Stimulated activated naive CD8-positive, alpha-beta T cell treated with anti-CD3 and anti-CD28 coated beads, Interleukin-15, Interleukin-2, amounts not matched to agents 100 U/mL and 50 U/mL, for 24 hours (primary cell): ENCODE measurements around the gene CCL25.

ENCODE experiments used
- ATAC-seq: fragments of 150-1000 bp; cut with Tn5 transposase; one replicate; pipeline ENCODE4 v1.10.0; 2021
- DNase-seq: peaks from one replicate; pipeline ENCODE4 v3.0.0; 2021

CCL25 gene

DNA sequence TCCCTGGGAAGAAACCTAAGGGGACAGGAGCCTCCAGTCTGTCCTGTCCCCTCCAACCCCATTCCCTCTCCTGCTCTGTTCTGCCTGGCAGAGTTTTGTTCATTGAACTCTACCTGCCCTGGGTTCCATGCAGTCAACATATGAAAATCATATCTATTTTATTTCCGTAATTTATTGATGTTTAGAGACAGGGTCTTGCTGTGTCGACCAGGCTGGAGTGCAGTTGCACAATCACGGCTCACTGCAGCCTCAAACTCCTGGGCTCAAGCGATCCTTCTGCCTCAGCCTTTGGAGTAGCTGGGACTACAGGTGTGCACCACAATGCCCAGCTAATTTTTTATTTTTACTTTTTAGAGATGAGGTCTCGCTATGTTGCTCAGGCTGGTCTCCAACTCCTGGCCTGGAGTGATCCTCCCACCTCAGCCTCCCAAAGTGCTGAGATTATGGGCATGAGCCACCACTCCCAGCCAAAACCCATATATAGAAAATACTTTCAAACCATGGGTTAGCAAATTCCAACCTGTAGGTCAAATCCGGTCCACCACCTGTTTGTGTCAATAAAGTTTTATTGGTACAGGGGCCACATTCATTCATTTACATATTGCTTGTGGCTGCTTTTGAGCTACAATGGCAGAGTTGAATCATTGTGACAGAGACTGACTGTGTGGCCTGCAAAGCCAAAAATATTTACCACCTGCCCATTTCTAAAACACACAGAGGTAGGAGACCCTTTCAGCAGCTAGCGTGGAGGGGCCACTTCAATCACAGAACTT lies 57.5 kb downstream of the CCL25 start:
- ATAC-seq: no peak
- no peak for DNase-seq

DNA sequence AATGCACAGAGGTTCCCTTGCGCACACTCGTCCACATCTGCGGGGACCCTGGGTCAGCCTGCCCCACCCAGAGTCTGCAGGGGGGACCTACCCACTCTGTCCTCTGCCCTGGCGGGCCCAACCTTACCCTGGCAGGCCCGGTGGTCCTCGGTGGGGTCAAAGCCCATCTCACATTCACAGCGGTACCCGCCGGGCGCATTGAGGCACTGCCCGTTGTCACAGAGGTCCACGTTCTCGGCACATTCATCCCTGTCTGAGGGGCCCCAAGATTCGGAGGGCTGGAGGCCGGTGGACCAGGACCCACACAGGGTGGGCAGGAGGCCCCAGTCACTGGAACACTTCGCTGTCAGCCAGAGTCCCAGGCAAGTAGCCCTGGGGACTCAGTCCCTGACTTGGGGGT lies 58.4 kb downstream of the CCL25 start:
- DNase-seq (no peak), ATAC-seq (peak; percentile 23)

DNA sequence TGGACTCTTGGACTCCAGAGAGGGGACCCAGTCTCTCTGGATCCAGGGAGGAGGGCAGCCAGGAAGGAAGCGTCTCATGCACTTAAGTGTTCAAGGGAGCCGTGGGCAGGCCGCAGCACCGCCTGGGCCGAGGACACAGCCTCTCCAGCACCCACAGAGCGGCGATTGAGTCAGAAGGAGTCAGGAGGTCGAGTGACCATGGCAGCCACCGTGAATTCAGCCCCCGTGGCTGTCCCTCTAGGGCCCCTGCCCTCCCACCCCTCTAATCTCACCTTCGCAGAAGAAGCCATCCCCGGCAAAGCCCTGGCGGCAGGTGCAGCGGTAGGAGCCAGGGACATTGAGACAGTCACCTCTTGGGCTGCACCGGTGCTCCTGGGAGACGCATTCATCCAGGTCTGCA lies 58.8 kb downstream of the CCL25 start:
- no peak for ATAC-seq

More for the DNA sequence above, 58.8 kb downstream of the CCL25 start:
- DNase-seq: no peak
